OCI-LY7 (cell line): ENCODE data around the gene WNT9B.

Experiments
- EZH2phosphoT487 ChIP-seq: fragments of 200-600 bp; sonication (generic); IDR thresholded peaks from 2 replicates; pipeline ENCODE4 v1.6.1; 2018; ENCODE audit warnings: low read depth, borderline replicate concordance, mild to moderate bottlenecking, mixed run types, antibody characterized with exemption, low read length, moderate library complexity, mixed read lengths
- TF ChIP-seq, protein P1 (sequence below): fragments of 200-600 bp; sonication (generic); conservative IDR thresholded peaks from 2 replicates; pipeline ENCODE4 v1.5.1; 2014; ENCODE audit warnings: mild to moderate bottlenecking, antibody characterized with exemption, low read length, moderate library complexity, mixed read lengths

DNA sequence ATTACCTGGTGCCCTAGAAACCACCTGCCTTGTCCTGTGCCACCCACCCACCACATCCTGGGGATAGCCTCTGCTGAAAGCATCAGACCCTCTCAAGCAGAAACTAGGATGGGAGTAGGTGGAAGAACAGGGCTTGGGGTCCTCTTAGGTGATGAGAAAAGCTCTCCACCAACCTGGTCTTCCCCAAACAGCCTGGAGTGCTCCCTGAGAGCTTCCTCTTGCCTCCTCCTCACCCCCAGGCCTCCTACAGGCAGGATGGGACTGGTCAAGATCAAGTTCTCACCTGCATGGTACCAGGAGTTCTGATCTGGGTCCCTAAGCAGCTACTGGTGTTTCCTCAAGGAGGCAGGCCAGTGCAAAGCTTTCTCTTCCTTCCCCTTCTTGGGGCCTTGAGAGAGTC, 15.4 kb downstream of the WNT9B start:
- TF ChIP-seq, protein P1, sequence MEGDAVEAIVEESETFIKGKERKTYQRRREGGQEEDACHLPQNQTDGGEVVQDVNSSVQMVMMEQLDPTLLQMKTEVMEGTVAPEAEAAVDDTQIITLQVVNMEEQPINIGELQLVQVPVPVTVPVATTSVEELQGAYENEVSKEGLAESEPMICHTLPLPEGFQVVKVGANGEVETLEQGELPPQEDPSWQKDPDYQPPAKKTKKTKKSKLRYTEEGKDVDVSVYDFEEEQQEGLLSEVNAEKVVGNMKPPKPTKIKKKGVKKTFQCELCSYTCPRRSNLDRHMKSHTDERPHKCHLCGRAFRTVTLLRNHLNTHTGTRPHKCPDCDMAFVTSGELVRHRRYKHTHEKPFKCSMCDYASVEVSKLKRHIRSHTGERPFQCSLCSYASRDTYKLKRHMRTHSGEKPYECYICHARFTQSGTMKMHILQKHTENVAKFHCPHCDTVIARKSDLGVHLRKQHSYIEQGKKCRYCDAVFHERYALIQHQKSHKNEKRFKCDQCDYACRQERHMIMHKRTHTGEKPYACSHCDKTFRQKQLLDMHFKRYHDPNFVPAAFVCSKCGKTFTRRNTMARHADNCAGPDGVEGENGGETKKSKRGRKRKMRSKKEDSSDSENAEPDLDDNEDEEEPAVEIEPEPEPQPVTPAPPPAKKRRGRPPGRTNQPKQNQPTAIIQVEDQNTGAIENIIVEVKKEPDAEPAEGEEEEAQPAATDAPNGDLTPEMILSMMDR, result no peak
- TF ChIP-seq EZH2phosphoT487, result no peak
